HEK293T (cell line): ENCODE measurements around the gene ARAP2.

Experiments used
- ARNT ChIP-seq: fragments of 450-650 bp; IDR thresholded peaks from 2 replicates; pipeline ENCODE4 v1.6.1; 2017; ENCODE audit warnings: mild to moderate bottlenecking
- BHLHE40 ChIP-seq: fragments of 450-650 bp; IDR thresholded peaks from 2 replicates; pipeline ENCODE4 v1.6.1; 2016; ENCODE audit warnings: mild to moderate bottlenecking, moderate library complexity, borderline replicate concordance
- CTBP1 ChIP-seq: fragments of 450-650 bp; IDR thresholded peaks from 2 replicates; pipeline ENCODE4 v1.6.1; 2016; ENCODE audit warnings: borderline replicate concordance
- FOXA1 ChIP-seq: fragments of 450-650 bp; IDR thresholded peaks from 2 replicates; pipeline ENCODE4 v1.6.1; 2016; ENCODE audit warnings: mild to moderate bottlenecking
- FOXK2 ChIP-seq: fragments of 450-650 bp; IDR thresholded peaks from 2 replicates; pipeline ENCODE4 v1.6.1; 2016; ENCODE audit warnings: mild to moderate bottlenecking
- FOXM1 ChIP-seq: fragments of 450-650 bp; IDR thresholded peaks from 2 replicates; pipeline ENCODE4 v1.6.1; 2017; ENCODE audit warnings: mild to moderate bottlenecking, borderline replicate concordance
- HDGF ChIP-seq: fragments of 450-650 bp; IDR thresholded peaks from 2 replicates; pipeline ENCODE4 v1.6.1; 2017; ENCODE audit warnings: antibody characterized with exemption, borderline replicate concordance
- L3MBTL2 ChIP-seq: fragments of 450-650 bp; conservative IDR thresholded peaks from 2 replicates; pipeline ENCODE4 v1.6.1; 2016; ENCODE audit warnings: mild to moderate bottlenecking
- LEF1 ChIP-seq: fragments of 450-650 bp; IDR thresholded peaks from 2 replicates; pipeline ENCODE4 v1.6.1; 2017; ENCODE audit warnings: mild to moderate bottlenecking, borderline replicate concordance
- PKNOX1 ChIP-seq: fragments of 450-650 bp; IDR thresholded peaks from 2 replicates; pipeline ENCODE4 v1.6.1; 2016
- SP1 ChIP-seq: fragments of 450-650 bp; IDR thresholded peaks from 2 replicates; pipeline ENCODE4 v1.6.1; 2017
- SUZ12 ChIP-seq: fragments of 450-650 bp; IDR thresholded peaks from 2 replicates; pipeline ENCODE4 v1.6.1; 2016; ENCODE audit warnings: mild to moderate bottlenecking

GRCh38 chr4:36282503-36283030, 38.3 kb upstream of the ARAP2 start:
- no peak for TF ChIP-seq SUZ12
- no peak for TF ChIP-seq SP1
- TF ChIP-seq CTBP1 = no peak
- TF ChIP-seq ARNT = no peak
- TF ChIP-seq BHLHE40 = no peak
- no peak for TF ChIP-seq PKNOX1
- no peak for TF ChIP-seq FOXA1
- TF ChIP-seq FOXM1 = no peak
- no peak for TF ChIP-seq L3MBTL2
- no peak for TF ChIP-seq LEF1
- TF ChIP-seq HDGF = no peak
- no peak for TF ChIP-seq FOXK2
